ENCODE results near the gene DOK5. TPM values are rescaled to one million over a fixed set of nuclear protein-coding genes. Genes with fewer than 3 reads are reported as not detected.

Gene DOK5
- total and polyA plus RNA-seq, 10 of the 15 experiments (the other 5 are each of a cell fraction or from before 2014, with no cell fraction given), result 0.03 TPM; not detected in 9

- no peak for TF ChIP-seq ATF2 (IDR thresholded peaks at IDR 0.05; ENCODE audit: low read length)
- no peak for TF ChIP-seq POU2F2 (IDR thresholded peaks at IDR 0.05; ENCODE audit: borderline replicate concordance, low read depth, low read length)
- TF ChIP-seq YY1 (IDR thresholded peaks at IDR 0.05; ENCODE audit: low read depth, low read length), result no peak
Measured at GRCh38 chr20:54692168-54692887, 216.9 kb downstream of the DOK5 start (continued).

GRCh38 chr20:54694516-54694915 is 219.1 kb downstream of the DOK5 start:
- Histone ChIP-seq H3K9ac (ENCODE audit: control insufficient read depth, insufficient read depth, low read length) (no peak overlapping the region), H3K27me3 (replicated peaks in 1 of 2; ENCODE audit: control insufficient read depth in 2 of 2, insufficient read depth in 2 of 2, low read length in 1 of 2) (no peaks in the 10 kb centered on the region), H3K79me2 (ENCODE audit: control insufficient read depth, insufficient read depth, low read length) (no peaks in the 10 kb centered on the region), H3K27ac (ENCODE audit: control insufficient read depth, insufficient read depth) (no peak overlapping the region), H3K4me1 (ENCODE audit: control insufficient read depth, insufficient read depth, low read length) (no peaks in the 10 kb centered on the region), H3K9me3 (replicated peaks; ENCODE audit: control insufficient read depth, insufficient read depth, low read length) (no peaks in the 10 kb centered on the region), H3K4me3 (no peak overlapping the region), H4K20me1 (ENCODE audit: control insufficient read depth, insufficient read depth) (no peaks in the 10 kb centered on the region), H3K4me2 (ENCODE audit: control insufficient read depth, insufficient read depth) (no peak overlapping the region), H2AFZ (ENCODE audit: control insufficient read depth, low read depth, low read length) (no peak overlapping the region), H3K36me3 (ENCODE audit: control insufficient read depth in 2 of 2, insufficient read depth in 2 of 2, low read length in 1 of 2) (no peaks in the 10 kb centered on the region)
- in situ Hi-C loops (cut with MboI), result no loop called here
- RAD21 ChIA-PET (ENCODE audit: unreplicated experiment), result no interaction called here
- SMC1A ChIA-PET (ENCODE audit: uncharacterized antibody, unreplicated experiment), result no interaction called here
- FAIRE-seq (no peak), DNase-seq (ENCODE audit: low read depth, low spot score) (no peak), ATAC-seq (no peak)
- POLR2A ChIA-PET, result no interaction called here
- no TSS peak for BruUV-seq (replicated peaks)
- 3% methylated on average over 3 of the region's 3 CpGs for WGBS (ENCODE audit: insufficient coverage, insufficient replicate concordance, low lambda C conversion rate, missing lambda C conversion rate)
- CTCF ChIA-PET, result no interaction called here
- intact Hi-C loops (cut with micrococcal nuclease; ENCODE audit: unreplicated experiment), result no loop called here
- TF ChIP-seq IRF5 (IDR thresholded peaks at IDR 0.05; ENCODE audit: borderline replicate concordance) (no peak), PML (IDR thresholded peaks at IDR 0.05; ENCODE audit: low read length) (no peak), ATF7 (IDR thresholded peaks at IDR 0.05; ENCODE audit: low read depth) (no peak), ELK1 (IDR thresholded peaks at IDR 0.05; ENCODE audit: low read depth, low read length) (no peak), NR2C2 (IDR thresholded peaks at IDR 0.05; ENCODE audit: borderline replicate concordance, control insufficient read depth, insufficient read length, low read depth) (no peak), CHD2 (IDR thresholded peaks at IDR 0.05; ENCODE audit: borderline replicate concordance, low read depth, low read length) (no peak), NFYB (IDR thresholded peaks at IDR 0.05; ENCODE audit: insufficient read depth, low read depth, low read length) (no peak), KDM1A (IDR thresholded peaks at IDR 0.05; ENCODE audit: borderline replicate concordance) (no peak), ZNF24 (IDR thresholded peaks at IDR 0.05) (no peak), RFX5 (IDR thresholded peaks at IDR 0.05; ENCODE audit: low read depth, low read length) (no peak), RELB (IDR thresholded peaks at IDR 0.05; ENCODE audit: low read depth) (no peak), ZNF274 (IDR thresholded peaks at IDR 0.05; ENCODE audit: insufficient read depth, insufficient read length) (no peak)
